K562 (cell line): ENCODE data around the gene CCDC106. TPM values are rescaled to one million over a fixed set of nuclear protein-coding genes. Genes with fewer than 3 reads are reported as not detected.

Experiments used
- AFF4 ChIP-seq: sonication (generic); formaldehyde crosslinking; IDR thresholded peaks from 2 replicates; pipeline ENCODE4 v1.8.0; 2023; ENCODE audit warnings: mild to moderate bottlenecking, missing genetic modification reagents
- BRF2 ChIP-seq: IDR thresholded peaks from 3 replicates; pipeline ENCODE4 v1.6.1; 2011; ENCODE audit warnings: borderline replicate concordance, mild to moderate bottlenecking; ENCODE audit not compliant: insufficient read length, insufficient read depth
- CBX8 ChIP-seq: fragments of 200-600 bp; sonication (generic); IDR thresholded peaks from 2 replicates; pipeline ENCODE4 v1.6.1; 2012; ENCODE audit warnings: borderline replicate concordance, mixed run types, low read depth, mild to moderate bottlenecking, moderate library complexity, mixed read lengths, low read length, control low read depth, inconsistent platforms; ENCODE audit not compliant: poor library complexity, severe bottlenecking; ENCODE audit errors: extremely low read depth
- DACH1 ChIP-seq: fragments of 450-650 bp; IDR thresholded peaks from 2 replicates; pipeline ENCODE4 v1.6.1; 2018; ENCODE audit not compliant: partially characterized antibody
- DEAF1 ChIP-seq: fragments of 450-650 bp; formaldehyde crosslinking; IDR thresholded peaks from 2 replicates; pipeline ENCODE4 v1.4.0; 2020; ENCODE audit warnings: mild to moderate bottlenecking, moderate library complexity
- HDAC3 ChIP-seq: fragments of 450-650 bp; IDR thresholded peaks from 2 replicates; pipeline ENCODE4 v1.6.1; 2018; ENCODE audit warnings: borderline replicate concordance, mild to moderate bottlenecking, moderate library complexity; ENCODE audit not compliant: partially characterized antibody
- HES1 ChIP-seq: fragments of 450-650 bp; IDR thresholded peaks from 2 replicates; pipeline ENCODE4 v1.6.1; 2016; ENCODE audit warnings: low read depth, mild to moderate bottlenecking, moderate library complexity
- ID3 ChIP-seq, 2 experiments: fragments of 250-450 bp in 1 of 2; fragments of 450-650 bp in 1 of 2; sonication (Bioruptor Pico) in 1 of 2; IDR thresholded peaks; 2 replicates each; pipeline versions ENCODE4 v1.6.1 to v1.8.0; 2016 to 2021; ENCODE audit warnings: mild to moderate bottlenecking in 2 of 2, moderate library complexity in 2 of 2, missing compliant biosample characterization in 1 of 2, missing genetic modification characterization in 1 of 2
- KDM1A ChIP-seq, 2 experiments: fragments of 450-650 bp; IDR thresholded peaks; 2 replicates each; pipeline ENCODE4 v1.6.1; 2016; ENCODE audit warnings: mild to moderate bottlenecking in 2 of 2
- KHSRP ChIP-seq: fragments of 450-650 bp; IDR thresholded peaks from 2 replicates; pipeline ENCODE4 v1.6.1; 2017
- MBD2 ChIP-seq: sonication (generic); IDR thresholded peaks from 2 replicates; pipeline ENCODE4 v1.6.1; 2016; ENCODE audit warnings: low read depth, borderline replicate concordance
- NR4A1 ChIP-seq, 2 experiments: fragments of 250-450 bp in 1 of 2; fragments of 450-650 bp in 1 of 2; sonication (Bioruptor Pico) in 1 of 2; IDR thresholded peaks; 2 replicates each; pipeline versions ENCODE4 v1.4.0 to v1.6.1; 2016 to 2020; ENCODE audit warnings: mild to moderate bottlenecking in 2 of 2, missing compliant biosample characterization in 1 of 2, missing genetic modification characterization in 1 of 2, moderate library complexity in 1 of 2
- PCBP2 ChIP-seq: fragments of 200-400 bp; formaldehyde crosslinking; IDR thresholded peaks from 2 replicates; pipeline ENCODE4 v1.6.1; 2018; ENCODE audit warnings: low read length, low read depth, mild to moderate bottlenecking, moderate library complexity; ENCODE audit not compliant: poor library complexity, severe bottlenecking
- SIX5 ChIP-seq, 2 experiments: IDR thresholded peaks; 2 replicates each; pipeline ENCODE4 v1.6.1; 2011; ENCODE audit warnings: low read length in 2 of 2, borderline replicate concordance in 1 of 2, low read depth in 1 of 2, mild to moderate bottlenecking in 1 of 2, moderate library complexity in 1 of 2; ENCODE audit not compliant: insufficient read depth in 1 of 2
- ZBED1 ChIP-seq: IDR thresholded peaks from 2 replicates; pipeline ENCODE4 v1.6.1; 2014
- ZNF436 ChIP-seq: fragments of 250-450, 450-650 bp; sonication (Bioruptor Pico); formaldehyde crosslinking; IDR thresholded peaks from 2 replicates; pipeline ENCODE4 v1.7.0; 2020; ENCODE audit warnings: mild to moderate bottlenecking
- ZNF57 ChIP-seq: fragments of 450-650 bp; formaldehyde crosslinking; IDR thresholded peaks from 2 replicates; pipeline ENCODE4 v1.4.0; 2020; ENCODE audit warnings: mild to moderate bottlenecking, moderate library complexity
- ZNF655 ChIP-seq: fragments of 250-450 bp; sonication (Bioruptor Pico); IDR thresholded peaks from 2 replicates; pipeline ENCODE4 v1.5.0; 2021
- polyA plus RNA-seq, 8 experiments: library from polyadenylated mRNA; depleted of rRNA in 4 of 8; stranded (reverse) in 5 of 8; unstranded in 3 of 8; fragments of >200 nt; fragmentation: Nextera tagmentation in 2 of 8; fragmentation: Illumina TruSeq in 1 of 8; extraction: Ambion mirVana in 2 of 8; extraction: Trizol in 1 of 8; gene quantifications; 2 replicates each; pipeline versions ENCODE4 v1.2.1 to v1.2.3, GENCODE V29; 2011 to 2014; ENCODE audit warnings: inconsistent platforms in 1 of 8, missing spikeins in 1 of 8
- total RNA-seq, 7 experiments: library from RNA; depleted of rRNA in 6 of 7; stranded (reverse); fragments of >200 nt in 6 of 7; fragmentation: Illumina TruSeq in 2 of 7; extraction: Trizol in 2 of 7; gene quantifications; 2 replicates each; pipeline versions ENCODE4 v1.2.1 to v1.2.3, GENCODE V29; 2011 to 2021; ENCODE audit warnings: low replicate concordance in 1 of 7

The CCDC106 gene
- total and polyA plus RNA-seq, 9 of the 15 experiments (the other 6 are each of a cell fraction or from before 2014, with no cell fraction given) = 0.10 to 27.5 (median 15.0) TPM; not detected in 1

GRCh38 chr19:55672418-55672817 lies 24.4 kb downstream of the CCDC106 start (continued):
- no peak for TF ChIP-seq DACH1
- peak; percentile 86 for TF ChIP-seq KDM1A (IDR thresholded peaks at IDR 0.05)
- no peak for TF ChIP-seq KHSRP
- no peak for TF ChIP-seq SIX5 (IDR thresholded peaks at IDR 0.05; ENCODE audit: borderline replicate concordance in 1 of 2, insufficient read depth in 1 of 2, low read depth in 1 of 2, low read length in 2 of 2)
- no peak for TF ChIP-seq ID3 (CRISPR knock-in tag; IDR thresholded peaks at IDR 0.05)
- peak; percentile 77; the same call in 1 of the 2 replicates for TF ChIP-seq ID3 (tag; IDR thresholded peaks at IDR 0.05)
- no peak for TF ChIP-seq ZBED1
- TF ChIP-seq PCBP2 = no peak
- TF ChIP-seq CBX8 = no peak
- no peak for TF ChIP-seq BRF2
- TF ChIP-seq ZNF57 (CRISPR knock-in tag) = no peak
- no peak for TF ChIP-seq DEAF1
- no peak for TF ChIP-seq ZNF436 (CRISPR knock-in tag)
- TF ChIP-seq HDAC3 = peak; percentile 30
- TF ChIP-seq MBD2 = no peak
- TF ChIP-seq NR4A1 (CRISPR knock-in tag; IDR thresholded peaks at IDR 0.05) = no peak
- no peak for TF ChIP-seq NR4A1 (tag; IDR thresholded peaks at IDR 0.05)
- TF ChIP-seq ZNF655 (CRISPR knock-in tag) = no peak
- no peak for TF ChIP-seq HES1
- no peak for TF ChIP-seq AFF4 (CRISPR knock-in tag)
